Measurements from ENCODE around the gene BCAS1.
A peak's percentile ranks its signal among the peaks of the same experiment; 100 is the strongest.
"Not testable (repeated sequence)": the region's sequence is repeated elsewhere in the genome, so short reads cannot be mapped to it uniquely, and the experiment has no call there.

Gene BCAS1

DNA sequence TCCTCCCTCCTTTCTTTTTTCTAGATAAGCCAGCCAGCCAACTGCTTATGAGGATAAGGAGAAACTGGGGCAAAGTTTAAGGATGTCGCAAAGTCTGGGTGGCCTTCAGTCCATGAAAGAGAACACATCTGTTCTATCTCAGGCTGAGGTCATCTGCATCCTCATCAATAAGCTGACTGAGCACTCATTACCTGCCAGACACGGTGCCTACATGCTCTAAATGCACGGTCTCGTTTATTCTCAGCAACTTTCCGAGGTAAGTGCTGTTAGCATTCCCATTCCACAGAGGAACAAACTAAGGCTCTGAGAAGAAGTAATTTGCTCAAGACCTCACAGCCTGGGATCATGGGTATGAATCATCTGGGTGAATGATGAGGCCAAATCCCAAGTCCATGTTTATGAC, 133.1 kb downstream of the BCAS1 start:
- no peak overlapping the region for H3K4me3 Mint-ChIP-seq
- no peak for DNase-seq
- H3K4me1 Mint-ChIP-seq = peaks cover 51% of the 10 kb centered on the region
- H3K9me3 Mint-ChIP-seq = no peaks in the 10 kb centered on the region
- H3K27ac Mint-ChIP-seq = no peak overlapping the region
- TF ChIP-seq, protein P1, sequence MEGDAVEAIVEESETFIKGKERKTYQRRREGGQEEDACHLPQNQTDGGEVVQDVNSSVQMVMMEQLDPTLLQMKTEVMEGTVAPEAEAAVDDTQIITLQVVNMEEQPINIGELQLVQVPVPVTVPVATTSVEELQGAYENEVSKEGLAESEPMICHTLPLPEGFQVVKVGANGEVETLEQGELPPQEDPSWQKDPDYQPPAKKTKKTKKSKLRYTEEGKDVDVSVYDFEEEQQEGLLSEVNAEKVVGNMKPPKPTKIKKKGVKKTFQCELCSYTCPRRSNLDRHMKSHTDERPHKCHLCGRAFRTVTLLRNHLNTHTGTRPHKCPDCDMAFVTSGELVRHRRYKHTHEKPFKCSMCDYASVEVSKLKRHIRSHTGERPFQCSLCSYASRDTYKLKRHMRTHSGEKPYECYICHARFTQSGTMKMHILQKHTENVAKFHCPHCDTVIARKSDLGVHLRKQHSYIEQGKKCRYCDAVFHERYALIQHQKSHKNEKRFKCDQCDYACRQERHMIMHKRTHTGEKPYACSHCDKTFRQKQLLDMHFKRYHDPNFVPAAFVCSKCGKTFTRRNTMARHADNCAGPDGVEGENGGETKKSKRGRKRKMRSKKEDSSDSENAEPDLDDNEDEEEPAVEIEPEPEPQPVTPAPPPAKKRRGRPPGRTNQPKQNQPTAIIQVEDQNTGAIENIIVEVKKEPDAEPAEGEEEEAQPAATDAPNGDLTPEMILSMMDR (IDR thresholded peaks at IDR 0.05) = no peak
- peaks cover 16% of the 10 kb centered on the region for H3K27me3 Mint-ChIP-seq (ENCODE audit: low read depth, poor library complexity)
- H3K36me3 Mint-ChIP-seq (ENCODE audit: low read depth) = no peaks in the 10 kb centered on the region

GRCh38 chr20:53935344-53936084, 134.9 kb downstream of the BCAS1 start:
- DNase-seq = no peak

DNA sequence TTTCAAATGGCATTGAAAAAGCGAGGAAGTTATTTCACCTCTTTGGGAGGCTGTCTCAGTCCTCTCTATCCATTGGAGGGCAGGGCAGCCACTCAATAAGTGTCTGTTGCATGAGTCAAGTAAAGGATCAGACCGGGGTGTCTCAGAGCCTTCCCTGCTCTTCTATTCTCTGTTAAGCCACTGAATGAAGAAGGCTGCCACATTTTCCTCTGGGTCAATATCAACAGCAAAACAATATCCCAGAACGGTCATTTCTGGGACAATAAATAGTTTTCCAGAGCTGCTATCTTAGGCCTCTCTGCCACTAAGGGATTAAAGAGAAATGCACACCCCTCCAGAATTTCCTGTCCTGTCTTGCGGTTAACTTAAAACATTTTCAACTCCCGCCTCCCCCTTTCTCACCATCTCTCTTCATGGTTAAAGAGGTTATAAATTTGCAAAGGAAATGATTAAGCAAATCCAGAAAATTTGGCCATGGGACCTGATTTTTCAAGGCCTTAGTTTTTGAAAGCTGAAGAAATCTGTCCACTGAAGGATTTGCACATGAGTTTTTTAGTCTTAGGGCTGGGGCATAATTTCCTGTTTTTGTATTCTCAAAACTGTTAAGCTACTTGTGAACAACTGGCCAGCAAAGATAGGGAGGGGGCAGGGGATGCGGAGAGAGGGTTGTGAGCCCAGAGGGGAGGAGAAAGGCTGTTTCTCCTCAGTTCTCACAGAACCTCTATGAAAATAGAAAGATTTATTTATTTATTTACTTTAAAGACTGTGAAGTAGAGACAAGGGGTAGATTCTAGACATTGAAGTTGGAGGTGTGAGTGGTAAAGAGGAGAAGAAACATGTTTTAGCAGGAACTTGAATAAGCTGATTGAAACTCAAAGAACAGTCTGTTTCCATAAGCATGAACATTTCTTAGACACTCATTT, 135.7 kb downstream of the BCAS1 start:
- TF ChIP-seq, protein P1 (IDR thresholded peaks at IDR 0.05) = no peak
- no peaks in the 10 kb centered on the region for H3K9me3 Mint-ChIP-seq
- H3K27me3 Mint-ChIP-seq (ENCODE audit: low read depth, poor library complexity) = peaks cover 16% of the 10 kb centered on the region
- H3K36me3 Mint-ChIP-seq (ENCODE audit: low read depth) = no peaks in the 10 kb centered on the region
- no peak overlapping the region for H3K4me3 Mint-ChIP-seq
- peak overlapping the region; percentile 1 for H3K27ac Mint-ChIP-seq
- peaks cover 25% of the 10 kb centered on the region for H3K4me1 Mint-ChIP-seq
- DNase-seq = no peak

More at GRCh38 chr20:53935344-53936084, 134.9 kb downstream of the BCAS1 start:
- peaks cover 33% of the 10 kb centered on the region for H3K4me1 Mint-ChIP-seq
- no peak overlapping the region for H3K27ac Mint-ChIP-seq
- no peaks in the 10 kb centered on the region for H3K9me3 Mint-ChIP-seq
- H3K27me3 Mint-ChIP-seq (ENCODE audit: low read depth, poor library complexity) = peaks cover 16% of the 10 kb centered on the region
- no peaks in the 10 kb centered on the region for H3K36me3 Mint-ChIP-seq (ENCODE audit: low read depth)
- H3K4me3 Mint-ChIP-seq = no peak overlapping the region
- TF ChIP-seq, protein P1 (IDR thresholded peaks at IDR 0.05) = no peak

DNA sequence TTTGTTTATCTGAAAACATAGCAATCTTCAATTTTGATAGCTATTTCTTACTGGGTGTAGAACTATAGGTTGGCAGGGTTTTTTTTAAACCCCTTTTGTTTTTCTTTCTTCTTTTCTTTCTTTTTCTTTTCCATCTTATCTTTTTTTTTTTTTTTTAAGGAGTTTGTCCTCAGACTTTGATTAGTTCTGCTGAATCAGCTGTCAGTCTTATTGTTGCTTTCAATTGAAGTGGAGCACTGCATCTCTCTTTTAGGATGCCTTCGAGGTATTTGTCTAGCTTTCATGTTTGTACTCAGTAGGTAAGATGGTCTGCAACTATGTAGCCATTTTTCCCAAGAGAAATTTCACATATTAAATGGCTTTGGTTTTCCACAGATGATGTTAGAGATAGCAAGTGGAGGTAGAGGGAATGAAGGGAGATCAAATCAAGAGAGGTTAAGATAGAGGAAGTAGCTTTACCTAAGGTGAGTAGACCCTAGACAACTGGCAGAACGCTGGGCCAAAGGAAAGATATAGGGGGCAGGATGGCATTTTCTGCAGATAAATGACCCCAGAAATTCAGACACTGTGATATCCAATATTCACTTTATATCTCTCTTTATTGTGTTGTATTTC, 137.1 kb downstream of the BCAS1 start:
- TF ChIP-seq, protein P1 (IDR thresholded peaks at IDR 0.05) = no peak
- no peak for DNase-seq
- Mint-ChIP-seq H3K36me3 (ENCODE audit: low read depth) (no peaks in the 10 kb centered on the region), H3K4me1 (peaks cover 20% of the 10 kb centered on the region), H3K9me3 (no peaks in the 10 kb centered on the region), H3K27me3 (ENCODE audit: low read depth, poor library complexity) (peaks cover 8% of the 10 kb centered on the region), H3K27ac (no peak overlapping the region), H3K4me3 (no peak overlapping the region)

- not testable (repeated sequence) for H3K27me3 Mint-ChIP-seq (ENCODE audit: low read depth, poor library complexity); DNase-seq; H3K9me3 Mint-ChIP-seq; H3K4me3 Mint-ChIP-seq; H3K36me3 Mint-ChIP-seq (ENCODE audit: low read depth); H3K27ac Mint-ChIP-seq
- H3K4me1 Mint-ChIP-seq = peaks cover 20% of the 10 kb centered on the region
Observed at GRCh38 chr20:53932655-53933192, 137.7 kb downstream of the BCAS1 start.

- H3K27me3 Mint-ChIP-seq (ENCODE audit: low read depth, poor library complexity) = peaks cover 6% of the 10 kb centered on the region
- no peak overlapping the region for H3K4me3 Mint-ChIP-seq
- H3K4me1 Mint-ChIP-seq = peaks cover 26% of the 10 kb centered on the region
- DNase-seq = no peak
- no peaks in the 10 kb centered on the region for H3K9me3 Mint-ChIP-seq
- no peak overlapping the region for H3K27ac Mint-ChIP-seq
- TF ChIP-seq, protein P1 (IDR thresholded peaks at IDR 0.05) = no peak
- no peaks in the 10 kb centered on the region for H3K36me3 Mint-ChIP-seq (ENCODE audit: low read depth)
Observed at GRCh38 chr20:53931597-53931996, 138.8 kb downstream of the BCAS1 start.
